GM10248 (cell line): ENCODE measurements around the gene FHIT.

Experiments
- CTCF ChIA-PET: fragments of 300-600 bp; sonication (Branson Sonifier 250); formaldehyde crosslinking; extraction: SDS; loops from one replicate; lab custom pipeline; 2021; ENCODE audit warnings: antibody characterized with exemption; lab: Yijun Ruan, JAX
- POLR2A ChIA-PET: fragments of 350-650 bp; sonication (Branson Sonifier 250); formaldehyde crosslinking; extraction: SDS; loops from one replicate; lab custom pipeline; 2020; ENCODE audit warnings: antibody characterized with exemption; lab: Yijun Ruan, JAX
- DNase-seq: peaks from one replicate; pipeline ENCODE4 v3.0.0; 2012; ENCODE audit errors: extremely low spot score
- CTCF ChIP-seq: IDR thresholded peaks from 2 replicates; pipeline ENCODE4 v1.5.1; 2012; ENCODE audit warnings: mild to moderate bottlenecking, low read depth; ENCODE audit errors: extremely low read depth, missing control alignments, control extremely low read depth

FHIT gene

GRCh38 chr3:60513241-60513640 is 738.0 kb downstream of the FHIT start:
- POLR2A ChIA-PET = no interaction called here
- CTCF ChIA-PET = no interaction called here
- no peak for DNase-seq
- TF ChIP-seq CTCF = no peak

- POLR2A ChIA-PET = no interaction called here
- TF ChIP-seq CTCF = no peak
- no peak for DNase-seq
- CTCF ChIA-PET = no interaction called here
These were observed 738.7 kb downstream of the FHIT start for GRCh38 chr3:60512506-60512905.

GRCh38 chr3:60509471-60509870 is 741.8 kb downstream of the FHIT start:
- ChIA-PET CTCF (no interaction called here), POLR2A (no interaction called here)
- DNase-seq = no peak
- TF ChIP-seq CTCF = no peak

GRCh38 chr3:60504827-60505457 is 746.3 kb downstream of the FHIT start:
- peak; percentile 23 for DNase-seq
- TF ChIP-seq CTCF = no peak
- ChIA-PET CTCF (no interaction called here), POLR2A (no interaction called here)

- POLR2A ChIA-PET = no interaction called here
- no peak for DNase-seq
- no peak for TF ChIP-seq CTCF
- CTCF ChIA-PET = no interaction called here
These were observed 749.9 kb downstream of the FHIT start for GRCh38 chr3:60501314-60501713.

- ChIA-PET POLR2A (no interaction called here), CTCF (interaction anchor here (1.5 kb wide), 1 partner anchor 9 kb away, joined by 5 read pairs; no protein-coding TSS in a partner anchor)
- no peak for DNase-seq
- no peak for TF ChIP-seq CTCF
These were observed 753.4 kb downstream of the FHIT start for GRCh38 chr3:60497902-60498301.
